Measurements from ENCODE around the gene YBEY.

Gene YBEY

GRCh38 chr21:46264046-46264689 is 22.0 kb upstream of the YBEY start:
- DNase-seq (ENCODE audit: low read depth in 4 of 4, low spot score in 1 of 4): no peak

- no peak for DNase-seq (ENCODE audit: low read depth in 4 of 4, low spot score in 1 of 4)
Measured at GRCh38 chr21:46264690-46265144, 21.4 kb upstream of the YBEY start.

GRCh38 chr21:46265736-46266525 is 20.2 kb upstream of the YBEY start:
- DNase-seq (ENCODE audit: low read depth in 4 of 4, low spot score in 1 of 4): no peak

- DNase-seq (ENCODE audit: low read depth in 4 of 4, low spot score in 1 of 4): no peak
Measured at GRCh38 chr21:46266946-46267345, 19.2 kb upstream of the YBEY start.

GRCh38 chr21:46268371-46268770 is 17.8 kb upstream of the YBEY start:
- DNase-seq (ENCODE audit: low read depth in 4 of 4, low spot score in 1 of 4): no peak

GRCh38 chr21:46269466-46269865 is 16.7 kb upstream of the YBEY start:
- DNase-seq (ENCODE audit: low read depth in 4 of 4, low spot score in 1 of 4): no peak

GRCh38 chr21:46273341-46273740 is 12.8 kb upstream of the YBEY start:
- DNase-seq (ENCODE audit: low read depth in 4 of 4, low spot score in 1 of 4): no peak

GRCh38 chr21:46274797-46275390 is 11.2 kb upstream of the YBEY start:
- DNase-seq (ENCODE audit: low read depth in 4 of 4, low spot score in 1 of 4): no peak

GRCh38 chr21:46284077-46284644 is 2.0 kb upstream of the YBEY start:
- DNase-seq (ENCODE audit: low read depth in 4 of 4, low spot score in 1 of 4): no peak

GRCh38 chr21:46284733-46285132 is 1.4 kb upstream of the YBEY start:
- no peak for DNase-seq (ENCODE audit: low read depth in 4 of 4, low spot score in 1 of 4)

GRCh38 chr21:46285206-46285661 is 908 bp upstream of the YBEY start, which contains the start of gene MCM3AP:
Gene MCM3AP (minus strand): TSS chr21:46285611. CDS start chr21:46285286, 325 bp downstream.
- no peak for DNase-seq (ENCODE audit: low read depth in 4 of 4, low spot score in 1 of 4)

- no peak for DNase-seq (ENCODE audit: low read depth in 4 of 4, low spot score in 1 of 4)
Measured at GRCh38 chr21:46286648-46287002, 483 bp downstream of the YBEY start.

GRCh38 chr21:46287541-46287940 is 1.4 kb downstream of the YBEY start:
- DNase-seq (ENCODE audit: low read depth in 4 of 4, low spot score in 1 of 4): no peak

- DNase-seq (ENCODE audit: low read depth in 4 of 4, low spot score in 1 of 4): no peak
Measured at GRCh38 chr21:46289655-46290179, 3.6 kb downstream of the YBEY start.

GRCh38 chr21:46291561-46291960 is 5.4 kb downstream of the YBEY start:
- no peak for DNase-seq (ENCODE audit: low read depth in 4 of 4, low spot score in 1 of 4)

GRCh38 chr21:46294647-46295176 is 8.6 kb downstream of the YBEY start:
- no peak for DNase-seq (ENCODE audit: low read depth in 4 of 4, low spot score in 1 of 4)

GRCh38 chr21:46295177-46295770 is 9.1 kb downstream of the YBEY start:
- no peak for DNase-seq (ENCODE audit: low read depth in 4 of 4, low spot score in 1 of 4)

GRCh38 chr21:46295996-46296752 is 10.0 kb downstream of the YBEY start:
- DNase-seq (ENCODE audit: low read depth in 4 of 4, low spot score in 1 of 4): peak in 2 of 4 experiments; percentile 28 to 55

- DNase-seq (ENCODE audit: low read depth in 4 of 4, low spot score in 1 of 4): no peak
Measured at GRCh38 chr21:46297338-46298271, 11.5 kb downstream of the YBEY start.

Data from stimulated activated CD4-positive, alpha-beta T cell treated with anti-CD3 and anti-CD28 coated beads, Interleukin-1b, Interleukin-23, amount 100 ng/mL, for 24 hours (primary cell).